IMR-90 (cell line): ENCODE measurements around the gene RAG1. TPM values are rescaled to one million over a fixed set of nuclear protein-coding genes. Genes with fewer than 3 reads are reported as not detected.

Experiments used
- ATAC-seq: fragments of 200-7000 bp; cut with Tn5 transposase; 2 replicates; pipeline ENCODE4 v1.9.1; 2020; ENCODE audit warnings: low read depth, mild to moderate bottlenecking, moderate library complexity
- BruUV-seq: library from RNA; stranded (reverse); fragments of 400-500 nt; replicated peaks from 2 replicates; lab custom pipeline; 2021; lab: Mats Ljungman, UMichigan
- CTCF ChIA-PET: fragments of 300-600 bp; formaldehyde crosslinking; extraction: SDS; loops from one replicate; lab custom pipeline; 2021; ENCODE audit warnings: antibody characterized with exemption; lab: Yijun Ruan, JAX
- POLR2A ChIA-PET: fragments of 300-600 bp; sonication (Branson Sonifier 250); formaldehyde crosslinking; loops from one replicate; lab custom pipeline; 2022; ENCODE audit warnings: antibody characterized with exemption; ENCODE audit not compliant: unreplicated experiment; lab: Charles Lee
- DNase-seq: peaks from one replicate; pipeline ENCODE4 v3.0.0; 2013
- H2AFZ ChIP-seq: replicated peaks from 2 replicates; pipeline ENCODE3; 2013; ENCODE audit warnings: low read length, mild to moderate bottlenecking; ENCODE audit not compliant: poor library complexity
- H2AK5ac ChIP-seq: 2 replicates; pipeline ENCODE4 v1.6.1; 2013; ENCODE audit warnings: low read depth, low read length, inconsistent platforms
- H2AK9ac ChIP-seq: replicated peaks from 2 replicates; pipeline ENCODE3; 2013; ENCODE audit warnings: mild to moderate bottlenecking, low read depth, low read length, moderate library complexity; ENCODE audit not compliant: poor library complexity
- H2BK120ac ChIP-seq: 2 replicates; pipeline ENCODE4 v1.6.1; 2013; ENCODE audit warnings: low read depth, low read length, inconsistent platforms
- H2BK15ac ChIP-seq: 3 replicates; pipeline ENCODE4 v1.6.1; 2013; ENCODE audit warnings: low read depth, low read length, inconsistent platforms
- H2BK20ac ChIP-seq: 2 replicates; pipeline ENCODE4 v1.6.1; 2013; ENCODE audit warnings: low read depth, mild to moderate bottlenecking, inconsistent platforms, low read length, moderate library complexity
- H2BK5ac ChIP-seq: 2 replicates; pipeline ENCODE4 v1.6.1; 2013; ENCODE audit warnings: mild to moderate bottlenecking, low read depth, low read length, inconsistent platforms; ENCODE audit not compliant: poor library complexity, severe bottlenecking
- H3K14ac ChIP-seq: replicated peaks from 2 replicates; pipeline ENCODE4 v1.6.1; 2013; ENCODE audit warnings: low read depth, low read length, inconsistent platforms
- H3K18ac ChIP-seq: 2 replicates; pipeline ENCODE4 v1.6.1; 2013; ENCODE audit warnings: low read depth, low read length, control low read depth
- H3K23ac ChIP-seq: 2 replicates; pipeline ENCODE4 v1.6.1; 2013; ENCODE audit warnings: low read depth, low read length, inconsistent platforms
- H3K27ac ChIP-seq: 2 replicates; pipeline ENCODE4 v1.5.1; 2013; ENCODE audit warnings: mild to moderate bottlenecking, control low read depth, low read length; ENCODE audit not compliant: insufficient read depth
- H3K27me3 ChIP-seq: 2 replicates; pipeline ENCODE4 v1.6.1; 2013; ENCODE audit warnings: low read length; ENCODE audit not compliant: control insufficient read depth, insufficient read depth
- H3K36me3 ChIP-seq: 2 replicates; pipeline ENCODE4 v1.6.1; 2013; ENCODE audit warnings: low read length, mixed read lengths; ENCODE audit not compliant: control insufficient read depth, insufficient read depth
- H3K4ac ChIP-seq: 2 replicates; pipeline ENCODE4 v1.6.1; 2013; ENCODE audit warnings: low read depth, low read length, inconsistent platforms
- H3K4me1 ChIP-seq: 2 replicates; pipeline ENCODE4 v1.6.1; 2013; ENCODE audit warnings: low read length, mixed read lengths; ENCODE audit not compliant: control insufficient read depth, insufficient read depth
- H3K4me2 ChIP-seq: 2 replicates; pipeline ENCODE4 v1.6.1; 2013; ENCODE audit warnings: low read depth, mild to moderate bottlenecking, control low read depth, low read length, moderate library complexity
- H3K4me3 ChIP-seq: 2 replicates; pipeline ENCODE4 v1.5.1; 2013; ENCODE audit warnings: low read depth, mild to moderate bottlenecking, control low read depth, low read length, moderate library complexity; ENCODE audit not compliant: insufficient read depth
- H3K56ac ChIP-seq: 2 replicates; pipeline ENCODE4 v1.6.1; 2013; ENCODE audit warnings: low read length, inconsistent platforms; ENCODE audit not compliant: insufficient read depth; ENCODE audit errors: extremely low read depth
- H3K79me1 ChIP-seq, 2 experiments: 2 replicates each; pipeline ENCODE4 v1.6.1; 2013; ENCODE audit warnings: low read length in 2 of 2, inconsistent platforms in 1 of 2, low read depth in 1 of 2
- H3K9ac ChIP-seq: 2 replicates; pipeline ENCODE4 v1.6.1; 2013; ENCODE audit warnings: low read depth, low read length, control low read depth
- H3K9me1 ChIP-seq: 2 replicates; pipeline ENCODE4 v1.6.1; 2013; ENCODE audit warnings: low read length, inconsistent platforms; ENCODE audit not compliant: insufficient read depth
- H3K9me3 ChIP-seq: 2 replicates; pipeline ENCODE4 v1.6.1; 2013; ENCODE audit warnings: low read length; ENCODE audit not compliant: control insufficient read depth, insufficient read depth
- H4K20me1 ChIP-seq: 2 replicates; pipeline ENCODE4 v1.6.1; 2013; ENCODE audit warnings: low read length, inconsistent platforms; ENCODE audit not compliant: insufficient read depth
- H4K5ac ChIP-seq: 2 replicates; pipeline ENCODE4 v1.6.1; 2013; ENCODE audit warnings: mild to moderate bottlenecking, low read depth, low read length, control low read depth
- H4K8ac ChIP-seq, 2 experiments: 2 replicates each; pipeline ENCODE4 v1.6.1; 2013; ENCODE audit warnings: low read depth in 2 of 2, low read length in 2 of 2, control low read depth in 1 of 2, inconsistent platforms in 1 of 2
- H4K91ac ChIP-seq: 2 replicates; pipeline ENCODE4 v1.6.1; 2013; ENCODE audit warnings: low read depth, low read length, inconsistent platforms; ENCODE audit not compliant: insufficient read depth
- NFE2L2 ChIP-seq: fragments of 150-350 bp; IDR thresholded peaks from 2 replicates; pipeline ENCODE4 v1.6.1; 2016; ENCODE audit warnings: low read depth, mild to moderate bottlenecking, low read length
- RCOR1 ChIP-seq: IDR thresholded peaks from 2 replicates; pipeline ENCODE4 v1.6.1; 2012; ENCODE audit warnings: mild to moderate bottlenecking, low read length, improper control_type of control experiment; ENCODE audit not compliant: insufficient replicate concordance
- WGBS, 2 experiments: methylation state at CpG; one replicate each; pipeline versions ENCODE4 v1.1.5 to v1.1.7; 2013; ENCODE audit warnings: missing lambda C conversion rate in 2 of 2; ENCODE audit not compliant: insufficient read length in 1 of 2; ENCODE audit errors: extremely low coverage in 2 of 2; 5-methylcytosine and 5-hydroxymethylcytosine counted together
- dilution Hi-C: fragments of 300-500 bp; cut with HindIII; formaldehyde crosslinking; loops from one replicate; pipeline ENCODE4 v1.14.3; 2018; ENCODE audit warnings: low sequenced_read_pairs; ENCODE audit not compliant: unreplicated experiment
- in situ Hi-C: fragments of 300-500 bp; cut with MboI; formaldehyde crosslinking; loops from 3 replicates; pipeline ENCODE4 v1.14.3; 2019; ENCODE audit warnings: low sequenced_read_pairs, inconsistent platforms, mixed read lengths
- intact Hi-C: fragments of 100-400 bp; cut with micrococcal nuclease; formaldehyde crosslinking; loops from 2 replicates; pipeline ENCODE4 v1.10.0; 2022
- polyA plus RNA-seq, 3 experiments: library from polyadenylated mRNA; depleted of rRNA; stranded (reverse); fragments of >200 nt; gene quantifications; 2 replicates each; pipeline ENCODE4 v1.2.3, GENCODE V29; 2012; ENCODE audit warnings: low replicate concordance in 1 of 3
- total RNA-seq: library from RNA; depleted of rRNA; stranded (reverse); fragments of >200 nt; gene quantifications from 2 replicates; pipeline ENCODE4 v1.2.3, GENCODE V29; 2012
- TF ChIP-seq, protein P1 (sequence below): fragments of 150-350 bp; IDR thresholded peaks from 2 replicates; pipeline ENCODE4 v1.6.1; 2017; ENCODE audit warnings: mild to moderate bottlenecking, antibody characterized with exemption, low read length, low read depth

The RAG1 gene
- total and polyA plus RNA-seq, 2 of the 4 experiments (the other 2 are of a cell fraction): 0.14 to 0.72 TPM

DNA sequence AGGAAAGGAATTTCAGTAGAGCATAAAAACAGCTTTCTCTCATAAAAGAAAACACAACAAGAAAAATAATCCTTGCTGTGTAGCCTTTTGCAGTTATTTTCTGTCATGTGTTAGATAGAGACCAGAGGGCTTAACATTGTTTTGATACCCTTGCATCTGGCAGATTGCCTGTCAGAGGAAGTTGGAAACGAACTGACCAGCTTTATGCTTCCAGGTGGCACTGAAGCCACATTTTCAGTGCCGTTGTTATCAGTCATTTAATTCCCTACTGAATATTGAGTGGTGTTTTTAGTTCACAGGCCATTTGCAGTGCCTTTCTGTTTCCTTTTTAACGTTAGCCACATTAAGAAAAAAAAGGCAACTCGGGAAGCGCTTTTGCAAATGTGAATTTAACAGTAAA, 51.7 kb downstream of the RAG1 start:
- Histone ChIP-seq H2BK5ac (no peak overlapping the region), H3K56ac (no peak overlapping the region), H3K18ac (no peak overlapping the region), H3K9ac (no peak overlapping the region), H3K4me3 (no peak overlapping the region), H2AFZ (no peak overlapping the region), H3K27ac (no peak overlapping the region), H3K4me2 (no peak overlapping the region), H3K23ac (no peak overlapping the region), H3K9me1 (no peaks in the 10 kb centered on the region), H4K91ac (no peak overlapping the region), H3K4me1 (no peaks in the 10 kb centered on the region), H4K8ac (no peak overlapping the region), H3K9me3 (no peaks in the 10 kb centered on the region), H3K4ac (no peak overlapping the region), H3K14ac (no peak overlapping the region), H2BK120ac (no peak overlapping the region), H2BK20ac (no peak overlapping the region), H4K20me1 (no peaks in the 10 kb centered on the region), H3K27me3 (no peaks in the 10 kb centered on the region), H2BK15ac (no peak overlapping the region), H4K5ac (no peak overlapping the region), H2AK5ac (no peak overlapping the region), H3K79me1 (no peaks in the 10 kb centered on the region), H3K36me3 (no peaks in the 10 kb centered on the region), H2AK9ac (no peak overlapping the region)
- in situ Hi-C loops: no loop called here
- ATAC-seq (no peak), DNase-seq (no peak)
- dilution Hi-C loops: no loop called here
- intact Hi-C loops: no loop called here
- POLR2A ChIA-PET: no interaction called here
- no TSS peak for BruUV-seq
- no CpG with 5 or more reads among the region's 5 CpGs for WGBS, 2 experiments
- TF ChIP-seq, protein P1, sequence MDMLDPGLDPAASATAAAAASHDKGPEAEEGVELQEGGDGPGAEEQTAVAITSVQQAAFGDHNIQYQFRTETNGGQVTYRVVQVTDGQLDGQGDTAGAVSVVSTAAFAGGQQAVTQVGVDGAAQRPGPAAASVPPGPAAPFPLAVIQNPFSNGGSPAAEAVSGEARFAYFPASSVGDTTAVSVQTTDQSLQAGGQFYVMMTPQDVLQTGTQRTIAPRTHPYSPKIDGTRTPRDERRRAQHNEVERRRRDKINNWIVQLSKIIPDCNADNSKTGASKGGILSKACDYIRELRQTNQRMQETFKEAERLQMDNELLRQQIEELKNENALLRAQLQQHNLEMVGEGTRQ: no peak
- TF ChIP-seq NFE2L2 (no peak), RCOR1 (no peak)
- CTCF ChIA-PET: no interaction called here
